Activated CD8-positive, alpha-beta memory T cell treated with anti-CD3 and anti-CD28 coated beads, Interleukin-2, amount 50 U/mL, for 1 hour (primary cell): ENCODE data around the gene PCK2.

Experiments
- DNase-seq: peaks from one replicate; pipeline ENCODE4 v3.0.0-alpha.2; 2020; ENCODE audit errors: extremely low read depth

PCK2 gene

DNA sequence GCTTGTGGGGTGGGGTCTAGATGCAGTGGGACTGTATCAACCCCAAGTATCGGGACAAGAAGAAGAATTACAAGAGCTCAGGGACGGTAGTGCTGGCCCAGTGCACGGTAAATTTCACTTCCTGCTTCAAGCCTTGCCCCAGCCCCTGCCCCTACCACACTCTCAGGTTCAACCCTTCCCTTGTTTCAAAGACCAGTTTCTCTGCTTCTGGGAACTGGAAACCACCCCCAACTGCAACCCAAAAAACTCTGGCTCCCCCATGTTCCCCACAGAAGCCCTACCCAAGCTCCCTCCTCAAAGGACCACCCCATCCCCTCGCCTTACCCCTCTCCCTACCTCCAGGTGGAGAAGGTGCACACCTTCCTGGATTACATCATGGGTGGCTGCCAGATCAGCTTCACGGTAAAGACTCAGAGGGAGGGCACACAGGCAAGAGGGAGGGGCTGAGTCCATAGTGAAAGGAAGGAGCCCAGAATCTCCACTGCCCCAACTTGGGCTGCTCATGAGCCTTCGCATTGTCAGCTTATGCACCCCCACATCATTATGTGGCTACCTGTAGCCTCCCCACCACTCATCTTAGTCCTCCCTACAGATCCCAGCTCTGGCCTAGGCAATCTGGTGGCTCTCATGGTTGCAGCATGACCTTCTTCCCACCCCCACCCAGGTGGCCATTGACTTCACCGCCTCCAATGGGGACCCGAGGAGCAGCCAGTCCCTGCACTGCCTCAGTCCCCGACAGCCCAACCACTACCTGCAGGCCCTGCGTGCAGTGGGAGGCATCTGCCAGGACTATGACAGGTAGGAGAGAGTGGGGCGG, 18.4 kb upstream of the PCK2 start:
- no peak for DNase-seq

DNA sequence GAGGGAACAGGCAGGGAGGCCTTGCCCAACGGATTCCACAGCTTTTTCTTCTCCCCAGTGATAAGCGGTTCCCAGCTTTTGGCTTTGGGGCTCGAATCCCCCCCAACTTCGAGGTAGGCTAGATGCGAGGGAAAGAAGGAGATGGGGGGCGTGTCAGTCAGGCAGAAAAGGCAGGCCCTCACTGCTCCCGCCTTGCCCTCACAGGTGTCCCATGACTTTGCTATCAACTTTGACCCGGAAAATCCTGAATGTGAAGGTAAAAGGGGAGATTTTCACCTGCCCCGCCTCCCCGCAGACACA, 17.9 kb upstream of the PCK2 start:
- no peak for DNase-seq

DNA sequence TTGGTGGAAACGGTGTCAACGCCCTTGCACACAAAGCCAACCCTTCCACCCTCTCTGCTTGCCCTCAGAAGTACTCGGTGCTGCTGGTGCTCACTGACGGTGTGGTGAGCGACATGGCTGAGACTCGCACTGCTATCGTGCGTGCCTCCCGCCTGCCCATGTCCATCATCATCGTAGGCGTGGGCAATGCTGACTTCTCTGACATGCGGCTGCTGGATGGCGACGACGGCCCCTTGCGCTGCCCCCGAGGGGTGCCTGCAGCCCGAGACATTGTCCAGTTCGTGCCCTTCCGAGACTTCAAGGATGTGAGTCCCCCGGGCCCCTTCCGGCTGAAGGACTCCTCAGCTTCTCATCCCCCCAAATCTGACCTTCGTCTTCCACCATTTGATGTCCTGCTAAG, 17.0 kb upstream of the PCK2 start:
- DNase-seq = no peak

DNA sequence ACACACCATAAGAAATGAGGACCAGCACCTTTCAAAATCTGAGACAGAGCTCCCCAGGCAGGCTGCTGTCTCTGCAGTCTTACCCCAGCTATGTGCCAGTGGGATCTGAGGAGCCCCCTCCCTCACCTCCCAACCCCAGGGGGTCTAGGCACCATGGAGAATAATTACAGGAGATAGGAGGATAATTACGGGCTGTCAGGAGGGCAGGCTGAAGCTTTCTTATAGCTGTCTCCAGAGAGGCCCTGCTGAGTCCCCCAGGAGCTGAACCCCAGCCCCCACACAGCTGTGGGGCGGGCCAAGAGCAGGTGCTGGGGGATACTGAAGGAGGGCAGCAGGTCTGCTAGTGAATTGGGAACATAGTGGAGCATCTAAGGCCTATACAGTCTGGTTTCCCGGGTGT, 16.0 kb upstream of the PCK2 start:
- DNase-seq = no peak

DNA sequence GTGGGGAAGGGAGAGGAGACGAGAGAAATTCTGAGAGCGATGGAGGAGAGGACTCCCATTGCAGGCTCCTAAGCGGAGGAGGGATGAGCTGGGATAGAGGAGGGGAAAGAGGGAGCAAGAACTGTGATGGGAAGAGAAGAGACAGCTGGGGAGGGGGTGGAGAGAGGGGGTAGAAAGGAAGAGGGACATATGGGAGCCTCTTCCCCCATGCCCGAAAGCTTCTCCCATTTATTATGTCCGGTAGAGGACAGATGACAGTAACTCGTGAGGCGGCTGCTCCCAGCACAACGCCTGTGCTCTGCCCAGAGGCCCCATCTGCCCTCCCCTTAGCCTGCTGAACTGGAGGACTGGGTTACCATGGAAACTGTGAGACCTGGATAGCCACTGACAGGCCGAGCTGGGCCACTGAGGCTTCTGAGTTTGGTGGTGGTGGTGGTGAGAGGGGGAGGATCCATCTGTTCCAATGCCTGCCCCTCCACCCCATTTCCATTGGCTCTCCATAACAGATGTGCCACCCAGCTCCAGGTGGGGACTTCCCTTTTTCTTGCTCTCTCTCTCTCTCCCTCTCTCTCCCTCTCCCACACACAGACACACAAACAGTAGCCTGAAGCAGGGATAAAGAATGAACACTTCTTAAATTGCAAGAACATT, 14.5 kb upstream of the PCK2 start:
- DNase-seq = no peak

DNA sequence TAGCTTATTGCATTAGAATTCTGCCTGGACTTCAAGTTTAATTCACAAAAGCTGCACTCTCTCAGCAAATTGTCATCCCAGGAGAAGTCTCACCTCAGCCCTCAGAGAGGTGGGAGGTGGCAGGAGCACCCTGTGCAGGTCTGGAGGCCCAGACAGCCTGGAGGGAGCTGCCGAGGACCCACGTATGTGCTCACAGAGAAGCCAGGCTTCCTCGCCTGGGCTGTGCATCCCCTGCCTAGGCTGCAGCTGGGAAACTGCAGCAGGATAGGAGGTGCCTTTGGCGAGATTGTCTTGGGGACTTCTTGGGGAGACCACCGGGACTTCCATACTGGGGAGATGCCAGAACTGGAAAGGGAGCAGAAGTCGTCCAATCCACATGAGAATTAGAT, 14.0 kb upstream of the PCK2 start:
- no peak for DNase-seq

DNA sequence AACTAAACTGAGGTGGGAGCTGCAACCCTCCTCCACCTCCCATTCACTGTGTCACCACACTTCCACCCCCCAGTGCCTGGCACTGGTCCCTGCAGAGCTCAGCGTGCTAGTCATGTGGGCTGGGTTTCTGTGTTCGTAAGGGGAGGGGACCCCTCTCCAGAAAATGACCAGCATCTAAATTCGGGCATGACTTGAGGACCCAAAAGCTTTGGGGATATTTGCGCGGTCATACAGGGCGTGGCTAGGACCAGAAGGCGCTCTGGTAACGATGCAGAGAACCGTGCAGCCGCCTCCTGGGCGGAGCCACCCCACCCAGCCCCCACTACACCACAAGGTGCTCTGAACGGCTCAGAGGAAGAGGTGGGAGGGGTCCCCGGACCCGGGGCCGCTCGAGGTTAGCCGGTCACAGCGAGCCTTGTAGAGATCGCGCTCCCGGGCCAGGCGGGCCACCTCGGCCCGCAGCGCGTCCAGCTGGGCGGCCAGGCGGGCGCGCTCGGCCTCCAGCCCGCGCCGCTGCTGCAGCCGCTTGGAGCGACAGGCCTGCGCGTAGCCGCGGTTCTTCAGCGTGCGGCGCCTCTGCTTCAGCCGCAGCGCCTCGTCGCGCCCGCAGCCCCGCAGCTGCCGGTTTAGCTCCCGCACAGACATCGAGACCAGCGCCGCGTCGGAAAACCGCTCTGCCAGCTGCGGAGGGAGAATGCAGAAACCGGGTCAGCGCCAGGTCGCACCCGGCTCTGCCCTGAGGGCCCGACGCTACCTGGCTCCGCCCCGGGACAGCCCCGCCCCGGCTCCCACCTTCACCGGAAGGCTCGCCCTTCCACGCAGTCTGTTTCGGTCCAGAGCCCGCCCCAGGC, 13.0 kb upstream of the PCK2 start:
- DNase-seq = no peak

DNA sequence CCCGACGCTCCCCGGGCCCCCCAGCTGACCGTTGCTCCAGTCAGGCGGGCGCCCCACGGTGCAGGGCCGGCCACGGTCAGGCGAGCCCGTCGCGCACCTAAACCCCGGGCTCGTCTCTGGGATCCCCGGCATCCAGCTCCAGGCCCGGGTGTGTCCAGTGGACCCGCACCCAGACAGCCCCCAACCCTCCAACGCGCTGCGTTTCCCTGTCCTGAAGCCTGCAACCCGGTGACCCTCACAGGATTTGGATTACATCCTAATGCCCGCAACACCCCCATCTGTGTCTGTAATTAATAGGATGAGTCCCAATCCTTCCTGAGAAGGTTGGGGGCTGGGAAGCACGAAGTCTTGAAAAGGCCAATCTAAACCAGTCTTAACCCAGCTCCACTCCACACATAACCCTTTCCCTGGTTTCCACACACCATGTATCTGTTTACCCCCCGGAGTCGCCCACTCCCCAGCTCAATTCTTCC, 12.3 kb upstream of the PCK2 start:
- no peak for DNase-seq

DNA sequence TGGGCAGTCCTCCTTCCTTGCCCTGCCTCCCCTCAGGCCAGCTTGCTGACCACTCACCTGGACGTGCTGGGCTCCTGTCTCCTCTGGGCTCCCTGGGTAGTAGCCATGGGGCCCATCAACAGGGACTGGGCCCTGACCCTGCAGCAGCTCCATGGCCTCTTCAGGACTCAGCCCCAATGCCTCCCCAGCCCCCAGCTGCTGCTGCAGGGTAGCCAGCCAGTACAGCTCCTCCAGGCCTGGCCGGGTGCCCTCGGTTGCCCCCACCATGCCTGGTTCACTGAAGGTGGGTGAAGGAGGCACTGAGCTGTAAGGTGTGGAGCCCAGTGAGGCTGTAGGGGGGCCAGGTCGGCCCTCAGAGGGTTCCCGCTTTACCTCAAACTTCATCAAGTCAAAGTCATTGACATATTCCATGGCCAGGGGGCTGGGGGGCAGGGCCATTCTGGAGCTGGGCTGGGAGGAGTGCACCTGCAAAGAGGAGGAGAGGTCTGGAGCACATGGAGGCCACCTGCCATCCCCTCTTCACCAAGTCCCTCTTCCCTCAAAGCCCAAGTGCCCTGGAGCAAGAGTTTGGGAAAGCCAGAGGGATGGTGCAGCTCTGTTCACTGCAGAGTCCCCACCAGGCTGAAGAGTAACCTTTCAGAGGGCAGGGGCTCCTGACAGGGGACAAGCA, 11.6 kb upstream of the PCK2 start:
- DNase-seq = no peak

DNA sequence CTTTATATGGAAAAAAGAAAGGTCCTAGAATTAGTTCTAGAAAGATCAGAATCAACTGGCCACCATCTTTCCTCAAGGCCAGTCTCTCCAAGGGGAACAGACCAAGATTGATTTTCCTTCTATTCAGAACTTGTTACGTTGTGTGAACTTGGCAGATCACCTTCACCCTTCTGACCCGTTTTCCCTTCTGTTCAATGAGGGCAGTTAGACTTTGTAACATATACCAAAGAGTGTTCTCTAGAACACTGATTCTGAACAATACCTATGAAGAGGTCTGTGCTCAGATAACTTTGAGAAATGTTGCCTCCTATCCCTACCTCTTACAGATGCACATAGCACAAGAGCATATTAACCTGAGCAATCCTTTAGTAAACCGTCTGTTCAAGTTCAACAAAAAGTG, 10.6 kb upstream of the PCK2 start:
- no peak for DNase-seq

DNA sequence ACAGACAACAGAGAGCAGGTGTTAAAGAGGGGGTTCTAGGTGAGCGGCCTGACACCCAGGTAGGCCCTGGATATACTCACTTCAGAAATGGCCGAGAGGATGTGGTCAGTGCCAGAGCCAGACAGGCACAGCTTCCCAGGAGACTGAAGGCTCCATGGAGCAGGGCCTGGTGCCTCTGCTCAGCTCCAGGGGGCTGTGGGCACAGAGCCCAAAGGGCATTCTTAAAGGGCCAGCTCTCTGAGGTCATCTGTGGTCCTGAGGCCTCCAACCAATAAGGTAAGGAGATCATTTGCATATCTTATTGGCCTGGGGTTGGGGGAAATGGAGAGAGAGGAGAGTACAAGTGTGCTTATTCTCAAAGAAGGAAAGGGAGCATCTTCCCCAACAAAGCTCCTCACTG, 9.7 kb upstream of the PCK2 start:
- no peak for DNase-seq

DNA sequence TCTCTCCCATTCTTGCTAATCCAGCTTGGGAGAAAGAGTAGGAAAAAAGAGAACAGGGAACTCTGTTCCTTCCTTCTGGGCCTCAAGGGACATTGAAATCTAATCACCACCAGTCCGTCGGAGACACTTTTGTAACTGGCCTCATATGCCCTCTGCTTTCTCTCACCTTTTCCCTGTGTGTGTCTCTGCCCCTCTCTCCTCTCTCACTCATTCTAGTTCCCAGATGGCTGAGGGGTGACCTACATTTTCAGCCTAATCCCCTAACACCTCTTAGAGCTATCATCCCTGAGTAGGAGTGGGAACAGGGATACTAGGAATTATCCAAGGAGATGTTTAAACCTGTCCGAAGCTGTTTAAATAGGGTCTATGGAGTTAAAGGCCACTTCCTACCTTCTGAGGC, 8.9 kb upstream of the PCK2 start:
- no peak for DNase-seq

DNA sequence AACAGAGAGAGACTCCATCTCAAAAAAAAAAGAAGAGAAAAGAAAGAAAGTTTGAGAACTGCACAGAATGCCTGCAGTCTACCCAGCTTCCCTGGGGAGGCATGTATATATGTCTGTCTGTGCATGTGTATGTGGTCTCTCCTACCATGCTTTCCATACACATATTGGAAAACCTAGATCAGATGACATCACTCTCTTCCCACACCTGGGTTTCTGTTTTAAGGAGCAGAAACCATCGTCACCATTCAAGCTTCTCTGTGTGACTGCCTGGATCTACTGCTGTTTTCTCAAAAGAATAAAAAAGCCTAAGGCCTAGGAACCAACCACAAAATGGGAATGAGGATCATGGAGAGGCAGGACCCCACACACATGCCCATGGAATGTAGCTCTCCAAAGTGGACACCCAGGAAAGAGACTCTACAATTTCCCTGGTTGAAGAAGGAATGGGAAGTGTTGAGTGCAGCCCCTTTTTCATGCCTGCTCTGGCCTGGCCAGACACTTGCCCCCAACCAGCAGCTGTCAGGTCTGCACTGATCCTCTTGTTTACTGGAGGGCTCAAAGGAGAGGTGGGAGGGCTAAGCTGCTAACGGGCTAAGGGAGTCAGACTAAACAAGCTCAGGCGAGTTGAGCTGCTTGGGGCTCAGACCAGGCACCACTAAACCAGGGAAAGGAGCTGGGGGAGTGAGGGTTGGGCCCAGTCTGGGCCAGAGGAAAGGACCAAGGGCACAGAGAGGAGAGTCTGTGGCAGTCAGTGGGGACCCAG, 7.7 kb upstream of the PCK2 start:
- no peak for DNase-seq

DNA sequence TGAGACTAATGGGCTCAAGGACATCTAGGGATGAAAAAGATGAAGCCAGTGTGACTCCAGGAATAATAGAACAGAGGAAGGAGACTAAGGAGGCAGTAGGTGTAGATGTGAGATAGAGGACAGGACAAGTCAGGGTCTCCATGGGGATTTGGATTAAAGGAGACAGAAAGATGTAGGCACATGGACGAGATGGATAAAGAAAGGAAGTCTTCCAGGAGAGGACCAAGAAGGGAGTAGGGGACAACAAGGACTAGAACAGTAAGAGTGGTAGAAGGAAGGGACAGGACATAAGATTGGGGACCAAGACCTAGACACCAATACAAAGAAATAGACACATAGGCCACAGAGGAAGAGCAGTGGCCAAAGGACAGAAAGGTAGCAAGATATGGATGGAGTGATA, 7.1 kb upstream of the PCK2 start:
- no peak for DNase-seq

DNA sequence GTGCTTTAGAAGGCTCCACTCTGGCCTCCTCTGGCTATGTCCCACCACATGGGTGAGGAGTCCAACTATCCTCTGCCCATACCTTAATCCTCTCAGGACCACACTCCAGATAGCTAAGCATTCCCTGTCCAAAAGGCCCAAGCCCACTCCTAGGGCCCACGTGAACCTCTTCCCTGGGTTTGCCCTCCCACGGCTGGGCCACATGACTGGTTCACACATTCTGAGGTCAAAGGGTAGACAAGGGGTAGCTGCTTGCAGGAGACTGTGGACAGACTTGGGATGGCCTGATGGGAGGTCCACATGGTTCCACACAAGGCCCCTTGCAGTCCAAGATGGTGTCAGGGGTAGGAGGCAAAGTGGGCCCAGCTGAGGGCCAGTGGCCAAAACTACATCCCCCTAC, 6.0 kb upstream of the PCK2 start:
- no peak for DNase-seq

DNA sequence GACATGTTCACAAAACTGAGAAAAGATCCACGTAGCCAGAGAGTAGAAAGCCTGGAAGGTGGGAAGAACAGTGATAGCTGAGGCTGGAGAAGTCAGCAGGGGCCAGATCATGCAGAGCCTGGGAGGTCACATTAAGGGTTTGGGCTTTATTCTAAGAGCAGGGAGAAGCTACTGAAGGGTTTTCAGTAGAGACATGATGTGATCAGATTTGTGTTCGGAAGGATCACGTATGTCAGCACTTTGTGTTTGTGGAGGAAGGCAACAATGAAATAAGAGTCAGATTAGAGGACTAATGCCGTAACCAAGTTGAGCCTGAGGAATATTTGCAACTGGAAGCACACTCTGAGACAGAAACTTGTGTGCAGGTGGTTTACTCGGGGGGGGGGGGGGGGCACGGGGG, 4.2 kb upstream of the PCK2 start:
- no peak for DNase-seq

DNA sequence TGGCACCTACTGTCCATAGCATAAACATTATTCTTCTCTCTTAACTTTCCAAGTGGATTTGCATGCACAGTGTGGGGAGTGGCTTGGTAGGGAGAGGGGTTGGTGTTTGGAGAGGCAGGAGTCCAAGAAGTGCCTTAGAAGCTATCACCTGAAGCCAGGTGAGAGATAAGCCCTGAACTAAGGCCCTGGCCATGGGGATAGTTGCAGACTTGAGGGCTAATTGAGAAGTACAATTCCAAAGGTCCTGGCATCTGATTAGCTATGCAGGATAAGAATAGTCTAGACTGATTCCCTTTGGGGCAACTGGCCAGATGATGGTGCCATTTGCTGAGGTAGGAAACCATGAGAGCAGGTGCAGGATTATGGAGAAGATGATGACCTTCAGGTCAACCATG, 2.0 kb upstream of the PCK2 start:
- no peak for DNase-seq

DNA sequence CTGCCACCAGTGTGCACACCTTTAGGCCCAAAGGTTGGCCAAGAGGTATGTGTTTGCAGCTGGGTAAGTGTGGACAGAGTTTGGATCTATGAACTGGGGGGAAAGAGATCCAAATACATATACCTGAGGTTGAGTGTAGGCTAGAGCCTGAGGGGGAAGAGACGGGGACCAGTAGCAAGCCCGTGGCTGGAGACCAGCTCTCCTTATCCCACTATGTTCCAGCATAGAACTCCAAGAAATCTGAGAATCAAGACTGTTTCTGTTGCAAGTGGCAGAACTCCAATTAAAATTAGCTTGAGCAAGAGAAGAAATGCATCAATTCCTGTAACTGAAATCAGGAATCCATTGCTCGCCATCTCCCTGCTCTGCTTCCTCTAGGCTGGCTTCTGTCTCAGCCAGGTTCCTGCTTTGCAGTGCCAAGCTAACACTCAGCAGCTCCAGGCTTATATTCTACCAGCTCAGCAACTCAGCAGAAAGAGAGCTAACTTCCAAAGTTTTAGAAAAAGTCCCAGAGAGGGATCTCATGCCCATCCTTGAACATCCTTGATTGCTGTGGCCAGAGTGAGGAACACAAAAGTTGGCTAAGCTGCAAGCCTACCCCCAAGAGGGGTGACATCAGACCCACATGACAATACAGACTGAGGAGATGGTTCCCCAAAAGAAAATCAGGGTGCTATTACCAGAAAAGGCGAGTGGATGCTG, 1.5 kb upstream of the PCK2 start:
- DNase-seq = no peak

DNA sequence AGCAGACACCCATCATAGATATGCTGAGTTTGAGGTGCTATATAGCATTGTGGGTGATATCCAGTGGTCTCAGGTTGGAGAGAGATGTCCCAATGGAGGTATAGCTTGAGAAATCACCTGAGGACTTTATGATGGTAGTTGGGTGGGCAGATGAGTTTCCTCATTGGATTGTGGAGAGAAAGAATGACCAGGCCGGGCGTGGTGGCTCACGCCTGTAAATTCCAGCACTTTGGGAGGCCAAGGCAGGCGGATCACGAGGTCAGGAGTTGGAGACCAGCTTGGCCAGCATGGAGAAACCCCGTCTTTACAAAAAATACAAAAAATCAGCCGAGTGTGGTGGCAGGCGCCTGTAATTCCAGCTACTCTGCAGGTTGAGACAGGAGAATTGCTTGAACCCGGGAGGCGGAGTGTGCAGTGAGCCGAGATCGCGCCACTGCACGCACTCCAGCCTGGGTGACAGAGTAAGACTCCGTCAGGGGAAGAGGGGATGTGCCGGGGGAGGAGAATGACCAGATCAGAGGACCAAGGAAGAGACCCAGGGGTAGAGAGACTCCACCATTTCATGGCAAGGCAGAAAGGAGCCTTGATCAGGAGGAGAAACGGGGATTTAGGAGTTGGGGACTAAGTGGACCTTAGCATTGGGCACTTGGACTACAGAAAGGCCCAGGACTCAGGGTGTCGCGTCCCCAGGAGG, 757 bp upstream of the PCK2 start:
- DNase-seq = no peak

DNA sequence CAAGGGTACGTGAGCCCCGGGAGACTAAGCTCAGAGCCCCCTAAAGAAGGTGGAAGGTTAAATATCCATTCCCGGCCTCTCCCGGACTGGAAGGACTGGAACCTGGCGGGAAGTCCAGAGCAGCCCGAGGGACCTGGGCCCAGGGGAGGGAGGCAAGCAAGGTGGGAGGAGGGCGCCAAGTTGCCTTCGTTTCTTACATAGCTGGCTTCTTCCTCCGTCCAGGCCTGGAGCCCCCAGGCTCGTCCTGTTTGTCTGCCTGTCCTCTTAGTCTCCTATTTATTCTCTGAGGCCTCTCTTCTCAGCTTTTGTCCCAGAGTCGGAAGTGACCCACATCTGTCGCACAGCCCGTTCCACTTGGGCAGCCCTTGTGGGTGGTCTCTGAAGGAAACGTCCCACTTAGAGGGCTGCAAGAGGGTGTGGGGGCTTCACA, 745 bp downstream of the PCK2 start:
- no peak for DNase-seq
